Neural cell (in vitro differentiated cells): ENCODE measurements around the gene ITPKB.

Source experiments
- TAF1 ChIP-seq: IDR thresholded peaks from 2 replicates; pipeline ENCODE4 v1.6.1; 2012; ENCODE audit warnings: low read depth
- TF ChIP-seq, protein P1 (sequence below): fragments of 450-650 bp; IDR thresholded peaks from 2 replicates; pipeline ENCODE4 v1.5.1; 2014; ENCODE audit warnings: antibody characterized with exemption, mild to moderate bottlenecking, moderate library complexity; ENCODE audit not compliant: poor library complexity, severe bottlenecking

DNA sequence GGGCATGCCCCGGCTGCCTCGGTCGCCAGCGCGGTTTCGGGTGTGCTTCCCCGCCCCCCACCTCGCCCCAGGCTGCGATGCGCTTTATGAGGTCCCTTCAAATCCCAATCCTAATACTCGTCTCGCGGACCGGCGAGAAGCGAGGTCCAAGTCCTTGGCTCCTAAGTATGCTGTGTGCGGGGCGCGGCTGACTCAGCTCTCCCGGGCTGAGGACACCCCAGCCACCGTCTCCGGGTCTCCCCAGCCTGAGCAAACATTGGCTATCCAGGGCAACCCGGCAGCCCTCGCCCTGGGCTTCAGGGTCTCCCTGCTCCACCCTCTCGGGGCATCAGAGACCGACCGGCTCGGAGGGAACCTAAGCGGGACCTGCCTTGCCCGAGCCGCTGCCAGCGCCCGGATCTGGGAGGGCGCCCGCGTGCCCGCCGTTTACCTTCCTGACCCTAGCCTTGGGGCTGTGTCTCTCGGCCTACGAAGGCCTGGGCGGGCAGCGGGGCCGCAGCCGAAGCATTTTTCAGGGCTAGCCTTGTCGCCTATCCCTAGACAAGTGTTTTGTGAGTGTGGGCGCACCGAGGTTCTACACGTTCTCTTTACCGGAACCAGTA lies 1.2 kb downstream of the ITPKB start:
- no peak for TF ChIP-seq TAF1
- TF ChIP-seq, protein P1, sequence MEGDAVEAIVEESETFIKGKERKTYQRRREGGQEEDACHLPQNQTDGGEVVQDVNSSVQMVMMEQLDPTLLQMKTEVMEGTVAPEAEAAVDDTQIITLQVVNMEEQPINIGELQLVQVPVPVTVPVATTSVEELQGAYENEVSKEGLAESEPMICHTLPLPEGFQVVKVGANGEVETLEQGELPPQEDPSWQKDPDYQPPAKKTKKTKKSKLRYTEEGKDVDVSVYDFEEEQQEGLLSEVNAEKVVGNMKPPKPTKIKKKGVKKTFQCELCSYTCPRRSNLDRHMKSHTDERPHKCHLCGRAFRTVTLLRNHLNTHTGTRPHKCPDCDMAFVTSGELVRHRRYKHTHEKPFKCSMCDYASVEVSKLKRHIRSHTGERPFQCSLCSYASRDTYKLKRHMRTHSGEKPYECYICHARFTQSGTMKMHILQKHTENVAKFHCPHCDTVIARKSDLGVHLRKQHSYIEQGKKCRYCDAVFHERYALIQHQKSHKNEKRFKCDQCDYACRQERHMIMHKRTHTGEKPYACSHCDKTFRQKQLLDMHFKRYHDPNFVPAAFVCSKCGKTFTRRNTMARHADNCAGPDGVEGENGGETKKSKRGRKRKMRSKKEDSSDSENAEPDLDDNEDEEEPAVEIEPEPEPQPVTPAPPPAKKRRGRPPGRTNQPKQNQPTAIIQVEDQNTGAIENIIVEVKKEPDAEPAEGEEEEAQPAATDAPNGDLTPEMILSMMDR = no peak
